A549 treated with ZK216348 at 1 μM for 4 hours (cell line): ENCODE data around the gene SERPINB13. TPM values are rescaled to one million over a fixed set of nuclear protein-coding genes. Genes with fewer than 3 reads are reported as not detected.

Experiments used
- total RNA-seq: library from RNA; stranded (reverse); fragments of 200-300 nt; extraction: Qiagen RNA extraction; gene quantifications from 5 replicates; pipeline ENCODE4 v1.2.3, GENCODE V29; 2022; ENCODE audit warnings: low read depth

The SERPINB13 gene
- not detected in 5 replicates for total RNA-seq

DNA sequence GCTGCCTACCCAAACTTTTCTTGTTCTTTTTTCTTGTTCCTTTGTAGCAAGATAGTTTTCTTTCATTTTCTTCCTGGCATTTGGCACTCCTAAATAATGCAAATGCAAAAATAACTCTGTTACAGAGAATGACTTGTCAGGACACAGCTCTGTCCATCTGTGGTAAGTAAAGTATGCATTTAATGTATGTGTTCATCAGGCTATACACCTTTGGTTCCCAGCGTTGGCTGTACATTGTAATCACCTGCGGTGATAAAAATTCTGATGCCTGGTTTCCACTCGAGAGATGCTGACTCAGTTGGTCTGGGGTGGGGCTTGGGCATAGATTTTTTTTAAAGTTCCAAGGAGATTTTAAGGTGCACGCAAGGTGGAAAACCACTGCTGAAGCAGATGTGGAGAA lies at the start of gene SERPINB13:
TSS of gene SERPINB13 (plus strand) at position 378 of the 400 bp plus-strand sequence. CDS start 1,325 bp downstream, outside the sequence.

GRCh38 chr18:63542069-63542468 lies 45.1 kb upstream of the SERPINB13 start, which contains the start of gene SERPINB12:
Gene SERPINB12 (plus strand): TSS chr18:63542369. CDS start chr18:63556160, 13,791 bp downstream.

DNA sequence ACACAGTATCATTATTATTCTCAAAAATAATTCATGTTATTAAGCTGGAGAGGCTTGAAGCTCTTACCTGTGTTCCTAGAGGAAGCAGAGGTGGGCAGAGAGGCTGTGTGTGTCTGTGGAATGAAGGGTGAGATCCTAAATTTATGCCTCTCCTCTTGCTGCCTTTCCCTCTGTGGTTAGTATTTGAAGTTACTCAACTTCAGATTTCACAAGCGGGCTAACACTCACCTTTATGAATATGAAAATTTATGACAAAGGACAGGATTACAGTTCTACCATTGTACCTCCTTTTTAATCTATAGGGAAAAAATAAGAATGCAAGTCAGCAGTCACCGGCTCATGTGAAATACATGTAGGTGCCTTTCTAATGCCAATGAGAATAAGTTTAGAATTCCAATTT lies 57.0 kb downstream of the SERPINB13 start, which contains the start of gene SERPINB4:
TSS of gene SERPINB4 (minus strand) at position 115 of the 400 bp plus-strand sequence. CDS start 679 bp downstream, outside the sequence.

Other genes starting within 250 kb of the SERPINB13 start
- 28.9 to 43.9 TPM (median 38.3 TPM) in 5 replicates for gene KDSR, start 220.1 kb upstream of the SERPINB13 start, total RNA-seq
- 17.2 to 24.4 TPM (median 23.6 TPM) in 5 replicates for gene VPS4B, start 164.9 kb upstream of the SERPINB13 start, total RNA-seq
- gene SERPINB5, start 110.4 kb upstream of the SERPINB13 start, total RNA-seq = 0.06 to 0.11 TPM in 2 of 5 replicates, not detected in the others
- not detected in 5 replicates for gene SERPINB12, start 45.0 kb upstream of the SERPINB13 start, total RNA-seq
- gene SERPINB4, start 56.9 kb downstream of the SERPINB13 start, total RNA-seq = 0.17 to 0.25 TPM (median 0.18 TPM) in 3 of 5 replicates, not detected in the others
- gene SERPINB3, start 74.5 kb downstream of the SERPINB13 start, total RNA-seq = 0.12 to 0.19 TPM (median 0.14 TPM) in 4 of 5 replicates, not detected in the other
- 0.13 TPM in 1 of 5 replicates, not detected in the others for gene SERPINB11, start 115.6 kb downstream of the SERPINB13 start, total RNA-seq
- gene SERPINB7, start 188.1 kb downstream of the SERPINB13 start, total RNA-seq = 1.4 to 2.9 TPM (median 2.5 TPM) in 5 replicates